ENCODE results near the gene TIMM50.

DNA sequence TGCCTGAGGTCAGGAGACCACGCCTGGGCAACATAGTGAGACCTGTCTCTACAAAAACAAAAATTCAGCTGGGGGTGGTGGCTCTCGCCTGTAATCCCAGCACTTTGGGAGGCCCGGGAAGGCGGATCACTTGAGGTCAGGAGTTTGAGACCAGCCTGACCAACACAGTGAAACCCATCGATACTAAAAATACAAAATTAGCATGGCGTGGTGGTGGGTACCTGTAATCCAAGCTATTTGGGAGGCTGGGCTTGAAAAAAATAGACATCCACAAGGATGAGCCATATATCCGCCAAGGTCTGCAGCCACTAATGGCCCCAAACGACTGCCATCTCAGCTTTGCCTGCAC, 48.0 kb upstream of the TIMM50 start:
- TF ChIP-seq, protein P1, sequence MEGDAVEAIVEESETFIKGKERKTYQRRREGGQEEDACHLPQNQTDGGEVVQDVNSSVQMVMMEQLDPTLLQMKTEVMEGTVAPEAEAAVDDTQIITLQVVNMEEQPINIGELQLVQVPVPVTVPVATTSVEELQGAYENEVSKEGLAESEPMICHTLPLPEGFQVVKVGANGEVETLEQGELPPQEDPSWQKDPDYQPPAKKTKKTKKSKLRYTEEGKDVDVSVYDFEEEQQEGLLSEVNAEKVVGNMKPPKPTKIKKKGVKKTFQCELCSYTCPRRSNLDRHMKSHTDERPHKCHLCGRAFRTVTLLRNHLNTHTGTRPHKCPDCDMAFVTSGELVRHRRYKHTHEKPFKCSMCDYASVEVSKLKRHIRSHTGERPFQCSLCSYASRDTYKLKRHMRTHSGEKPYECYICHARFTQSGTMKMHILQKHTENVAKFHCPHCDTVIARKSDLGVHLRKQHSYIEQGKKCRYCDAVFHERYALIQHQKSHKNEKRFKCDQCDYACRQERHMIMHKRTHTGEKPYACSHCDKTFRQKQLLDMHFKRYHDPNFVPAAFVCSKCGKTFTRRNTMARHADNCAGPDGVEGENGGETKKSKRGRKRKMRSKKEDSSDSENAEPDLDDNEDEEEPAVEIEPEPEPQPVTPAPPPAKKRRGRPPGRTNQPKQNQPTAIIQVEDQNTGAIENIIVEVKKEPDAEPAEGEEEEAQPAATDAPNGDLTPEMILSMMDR (IDR thresholded peaks at IDR 0.05; ENCODE audit: insufficient read depth, low read depth, low read length), result no peak
- no peak for TF ChIP-seq EZH2 (IDR thresholded peaks at IDR 0.05; ENCODE audit: insufficient read depth, low read length)

Data from astrocyte (in vitro differentiated cells and primary cell).